H9 (cell line): ENCODE data around the gene PPARA. TPM values are rescaled to one million over a fixed set of nuclear protein-coding genes. Genes with fewer than 3 reads are reported as not detected.

Experiments
- DNase-seq: peaks from one replicate; pipeline ENCODE4 v3.0.0-alpha.2; 2017
- H2AFZ ChIP-seq: one replicate; pipeline ENCODE4 v1.6.1; 2013; ENCODE audit warnings: mild to moderate bottlenecking, low read length, control low read depth, moderate library complexity
- H2AK5ac ChIP-seq: 2 replicates; pipeline ENCODE4 v1.6.1; 2013; ENCODE audit warnings: low read length, control low read depth, mixed read lengths; ENCODE audit not compliant: insufficient read length
- H2BK120ac ChIP-seq: one replicate; pipeline ENCODE4 v1.6.1; 2013; ENCODE audit warnings: low read depth, mild to moderate bottlenecking, low read length, control low read depth, inconsistent platforms; ENCODE audit not compliant: poor library complexity, severe bottlenecking
- H2BK12ac ChIP-seq: 2 replicates; pipeline ENCODE4 v1.6.1; 2013; ENCODE audit warnings: low read length, control low read depth, mixed read lengths, low read depth; ENCODE audit not compliant: insufficient read length
- H2BK15ac ChIP-seq: 2 replicates; pipeline ENCODE4 v1.6.1; 2013; ENCODE audit warnings: low read depth, low read length, control low read depth
- H2BK20ac ChIP-seq: one replicate; pipeline ENCODE4 v1.6.1; 2013; ENCODE audit warnings: low read depth, mild to moderate bottlenecking, low read length, control low read depth, inconsistent platforms; ENCODE audit not compliant: poor library complexity, severe bottlenecking
- H2BK5ac ChIP-seq: 2 replicates; pipeline ENCODE4 v1.6.1; 2013; ENCODE audit warnings: low read length, control low read depth, mixed read lengths; ENCODE audit not compliant: insufficient read length
- H3K14ac ChIP-seq: 2 replicates; pipeline ENCODE4 v1.6.1; 2013; ENCODE audit warnings: low read length, control low read depth; ENCODE audit not compliant: insufficient read depth
- H3K18ac ChIP-seq: 2 replicates; pipeline ENCODE4 v1.6.1; 2013; ENCODE audit warnings: low read depth, mild to moderate bottlenecking, mixed read lengths, low read length, control low read depth; ENCODE audit not compliant: insufficient read length
- H3K23ac ChIP-seq: 2 replicates; pipeline ENCODE4 v1.6.1; 2013; ENCODE audit warnings: low read length, control low read depth, mixed read lengths, low read depth; ENCODE audit not compliant: insufficient read length
- H3K23me2 ChIP-seq: 2 replicates; pipeline ENCODE4 v1.6.1; 2013; ENCODE audit warnings: low read depth, mild to moderate bottlenecking, mixed read lengths, low read length, control low read depth; ENCODE audit not compliant: insufficient read length, poor library complexity, severe bottlenecking
- H3K27ac ChIP-seq: 2 replicates; pipeline ENCODE4 v1.5.1; 2013; ENCODE audit warnings: low read length, control low read depth, mixed read lengths, low read depth; ENCODE audit not compliant: insufficient read length
- H3K27me3 ChIP-seq: 2 replicates; pipeline ENCODE4 v1.6.1; 2013; ENCODE audit warnings: low read length, control low read depth, inconsistent platforms; ENCODE audit not compliant: insufficient read depth
- H3K4ac ChIP-seq: 2 replicates; pipeline ENCODE4 v1.6.1; 2013; ENCODE audit warnings: low read depth, mild to moderate bottlenecking, control low read depth, inconsistent platforms, low read length, moderate library complexity
- H3K4me1 ChIP-seq: 2 replicates; pipeline ENCODE4 v1.6.1; 2013; ENCODE audit warnings: low read length, control low read depth, inconsistent platforms; ENCODE audit not compliant: insufficient read depth
- H3K4me2 ChIP-seq: 2 replicates; pipeline ENCODE4 v1.6.1; 2013; ENCODE audit warnings: low read length, control low read depth, mixed read lengths; ENCODE audit not compliant: insufficient read length, insufficient read depth
- H3K56ac ChIP-seq: 2 replicates; pipeline ENCODE4 v1.6.1; 2013; ENCODE audit warnings: low read depth, mild to moderate bottlenecking, mixed read lengths, low read length, control low read depth; ENCODE audit not compliant: insufficient read length
- H3K79me1 ChIP-seq: 2 replicates; pipeline ENCODE4 v1.6.1; 2013; ENCODE audit warnings: low read depth, mild to moderate bottlenecking, moderate library complexity, low read length, control low read depth, inconsistent platforms; ENCODE audit not compliant: insufficient read depth, poor library complexity, severe bottlenecking
- H3K79me2 ChIP-seq: 2 replicates; pipeline ENCODE4 v1.6.1; 2013; ENCODE audit warnings: low read length, control low read depth, inconsistent platforms; ENCODE audit not compliant: insufficient read depth
- H3K9ac ChIP-seq: 2 replicates; pipeline ENCODE4 v1.6.1; 2013; ENCODE audit warnings: low read length, control low read depth, mixed read lengths; ENCODE audit not compliant: insufficient read length; ENCODE audit errors: extremely low read depth
- H3K9me3 ChIP-seq: one replicate; pipeline ENCODE4 v1.6.1; 2013; ENCODE audit warnings: low read depth, low read length, inconsistent platforms; ENCODE audit not compliant: control insufficient read depth
- H3T11ph ChIP-seq: one replicate; pipeline ENCODE4 v1.6.1; 2013; ENCODE audit warnings: mild to moderate bottlenecking, low read length, control low read depth, inconsistent platforms
- H4K20me1 ChIP-seq: one replicate; pipeline ENCODE4 v1.6.1; 2013; ENCODE audit not compliant: control insufficient read depth, insufficient read length, insufficient read depth
- H4K5ac ChIP-seq: 2 replicates; pipeline ENCODE4 v1.6.1; 2013; ENCODE audit warnings: low read depth, mild to moderate bottlenecking, mixed read lengths, low read length, control low read depth; ENCODE audit not compliant: insufficient read length
- H4K8ac ChIP-seq: replicated peaks from 2 replicates; pipeline ENCODE4 v1.6.1; 2013; ENCODE audit warnings: low read length, control low read depth, mixed read lengths, low read depth; ENCODE audit not compliant: insufficient read length
- H4K91ac ChIP-seq: 2 replicates; pipeline ENCODE4 v1.6.1; 2013; ENCODE audit warnings: low read depth, mild to moderate bottlenecking, moderate library complexity, mixed read lengths, low read length, control low read depth; ENCODE audit not compliant: insufficient read length
- H3K27ac Mint-ChIP-seq, 3 experiments: 2 replicates in 2 of 3; 3 replicates in 1 of 3; pipeline ENCODE4 v1.8.0; 2020 to 2021; ENCODE audit warnings: mixed read lengths in 3 of 3, mild to moderate bottlenecking in 1 of 3, moderate library complexity in 1 of 3
- H3K27me3 Mint-ChIP-seq: 2 replicates; pipeline ENCODE4 v1.8.0; 2021; ENCODE audit warnings: low read depth, mild to moderate bottlenecking, moderate library complexity, mixed read lengths
- H3K36me3 Mint-ChIP-seq, 3 experiments: 2 replicates in 2 of 3; 3 replicates in 1 of 3; pipeline ENCODE4 v1.8.0; 2020 to 2021; ENCODE audit warnings: low read depth in 3 of 3, mixed read lengths in 3 of 3; ENCODE audit not compliant: insufficient read depth in 1 of 3
- H3K4me1 Mint-ChIP-seq, 2 experiments: 2 replicates each; pipeline ENCODE4 v1.8.0; 2020; ENCODE audit warnings: mixed read lengths in 2 of 2
- H3K4me3 Mint-ChIP-seq, 2 experiments: 2 replicates in 1 of 2; 3 replicates in 1 of 2; pipeline ENCODE4 v1.8.0; 2020 to 2021; ENCODE audit warnings: mild to moderate bottlenecking in 2 of 2, mixed read lengths in 2 of 2, moderate library complexity in 1 of 2
- H3K9me3 Mint-ChIP-seq, 2 experiments: 2 replicates in 1 of 2; 3 replicates in 1 of 2; pipeline ENCODE4 v1.8.0; 2020; ENCODE audit warnings: mild to moderate bottlenecking in 2 of 2, mixed read lengths in 2 of 2, moderate library complexity in 1 of 2
- CTCF ChIP-seq: fragments of 200-600 bp; sonication (generic); conservative IDR thresholded peaks from 3 replicates; pipeline ENCODE4 v1.8.0; 2021; ENCODE audit warnings: antibody characterized with exemption, mild to moderate bottlenecking
- WGBS: extraction: QIAGEN DNeasy Blood & Tissue Kit; methylation state at CpG from one replicate; pipeline ENCODE4 v1.1.7; 2013; ENCODE audit warnings: missing lambda C conversion rate, low lambda C conversion rate, mixed read lengths; ENCODE audit not compliant: insufficient read length; ENCODE audit errors: extremely low coverage; 5-methylcytosine and 5-hydroxymethylcytosine counted together
- total RNA-seq: library from RNA; stranded (reverse); gene quantifications from 2 replicates; pipeline ENCODE4 v1.2.1, GENCODE V29; 2021

PPARA gene
- total RNA-seq, 1 experiment from 2014 or later = 7.3 TPM

DNA sequence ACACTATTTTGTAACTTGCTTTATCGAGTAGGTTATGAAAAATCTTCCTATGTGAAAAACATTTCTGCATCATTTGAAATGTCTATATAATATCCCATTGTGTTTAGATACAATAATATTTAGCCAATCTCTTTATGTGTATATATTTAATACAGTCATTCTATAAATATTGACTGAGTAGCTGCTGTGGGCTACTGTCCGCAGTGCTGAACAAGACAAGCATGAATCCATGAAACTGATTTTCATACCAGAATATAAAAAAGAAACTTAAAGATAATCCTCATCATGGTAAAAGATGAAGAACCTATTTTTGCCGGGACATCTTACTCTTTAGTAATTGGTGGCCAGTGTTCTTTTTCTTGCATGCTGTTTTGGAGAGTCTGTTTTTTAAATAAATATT, 3.6 kb downstream of the PPARA start:
- Histone ChIP-seq H3K27me3 (peaks cover 8% of the 10 kb centered on the region; the same call in 1 of the 2 replicates), H2BK15ac (no peak overlapping the region), H3K79me2 (no peaks in the 10 kb centered on the region), H4K5ac (no peak overlapping the region), H2BK120ac (no peak overlapping the region), H3K27ac (no peak overlapping the region), H3K4me2 (no peak overlapping the region), H2BK12ac (no peak overlapping the region), H4K20me1 (no peaks in the 10 kb centered on the region), H3K18ac (no peak overlapping the region), H3K9me3 (no peaks in the 10 kb centered on the region), H3K23ac (no peak overlapping the region), H3K23me2 (peaks cover 10% of the 10 kb centered on the region), H2BK20ac (no peak overlapping the region), H3K79me1 (no peaks in the 10 kb centered on the region), H3K4me1 (no peaks in the 10 kb centered on the region), H3T11ph (no peak overlapping the region), H3K56ac (no peak overlapping the region), H4K91ac (no peak overlapping the region), H4K8ac (no peak overlapping the region), H3K14ac (no peak overlapping the region), H2AK5ac (no peak overlapping the region), H2AFZ (no peak overlapping the region), H2BK5ac (no peak overlapping the region), H3K4ac (no peak overlapping the region), H3K9ac (no peak overlapping the region)
- H3K4me1 Mint-ChIP-seq = peaks cover 5 to 6% of the 10 kb centered on the region in 2 experiments
- H3K4me3 Mint-ChIP-seq = no peak overlapping the region
- no peak overlapping the region for H3K27ac Mint-ChIP-seq
- no peak for TF ChIP-seq CTCF
- no peaks in the 10 kb centered on the region for H3K9me3 Mint-ChIP-seq
- peaks cover 30% of the 10 kb centered on the region for H3K27me3 Mint-ChIP-seq
- WGBS = no CpG with 5 or more reads among the region's 3 CpGs
- H3K36me3 Mint-ChIP-seq = peaks cover 2 to 9% (median 4%) of the 10 kb centered on the region in 3 experiments; a peak in 5 of 7 replicates
- DNase-seq = no peak
